Renal pelvis (tissue), 4 donors: ENCODE results near the gene TMEM174. TPM values are rescaled to one million over a fixed set of nuclear protein-coding genes. Genes with fewer than 3 reads are reported as not detected.
A peak's percentile ranks its signal among the peaks of the same experiment; 100 is the strongest.

ENCODE experiments used
- DNase-seq: peaks from one replicate; pipeline ENCODE4 v3.0.0-alpha.2; 2013
- polyA plus RNA-seq, 3 donors: library from polyadenylated mRNA; unstranded; fragments of 120-200 nt; gene quantifications; one replicate each; pipeline ENCODE4 v1.2.1, GENCODE V29; 2013; ENCODE audit not compliant: insufficient read length in 3 of 3

The TMEM174 gene
- polyA plus RNA-seq, 3 donors: 15.7 to 27.2 (median 22.4) TPM

GRCh38 chr5:73151766-73152410, 21.1 kb upstream of the TMEM174 start:
- DNase-seq: no peak

- no peak for DNase-seq
These were observed 20.3 kb upstream of the TMEM174 start for GRCh38 chr5:73152411-73153388.

GRCh38 chr5:73153513-73153912, 19.5 kb upstream of the TMEM174 start:
- DNase-seq: no peak

- DNase-seq: no peak
These were observed 18.6 kb upstream of the TMEM174 start for GRCh38 chr5:73154208-73155006.

- DNase-seq: no peak
These were observed 17.4 kb upstream of the TMEM174 start for GRCh38 chr5:73155271-73156222.

- DNase-seq: no peak
These were observed 15.3 kb upstream of the TMEM174 start for GRCh38 chr5:73157414-73158303.

- DNase-seq: peak; percentile 77
These were observed 14.7 kb upstream of the TMEM174 start for GRCh38 chr5:73158313-73158712.

- no peak for DNase-seq
These were observed 12.7 kb upstream of the TMEM174 start for GRCh38 chr5:73160239-73160671.

GRCh38 chr5:73170522-73170921, 2.5 kb upstream of the TMEM174 start:
- no peak for DNase-seq

- no peak for DNase-seq
These were observed 1.5 kb upstream of the TMEM174 start for GRCh38 chr5:73171495-73171894.

GRCh38 chr5:73174100-73174815, 1.3 kb downstream of the TMEM174 start:
- DNase-seq: no peak

GRCh38 chr5:73176250-73176649, 3.3 kb downstream of the TMEM174 start:
- DNase-seq: no peak

GRCh38 chr5:73178265-73178664, 5.3 kb downstream of the TMEM174 start:
- DNase-seq: no peak

- no peak for DNase-seq
These were observed 6.7 kb downstream of the TMEM174 start for GRCh38 chr5:73179730-73180129.

GRCh38 chr5:73180566-73180965, 7.6 kb downstream of the TMEM174 start:
- DNase-seq: no peak

GRCh38 chr5:73182307-73182706, 9.3 kb downstream of the TMEM174 start:
- DNase-seq: no peak

- DNase-seq: no peak
These were observed 10.0 kb downstream of the TMEM174 start for GRCh38 chr5:73183000-73183399.

- DNase-seq: peak; percentile 49
These were observed 10.5 kb downstream of the TMEM174 start for GRCh38 chr5:73183481-73183891.

- DNase-seq: no peak
These were observed 14.0 kb downstream of the TMEM174 start for GRCh38 chr5:73186976-73187375.
